ENCODE results near the gene SYNE1.

The SYNE1 gene

DNA sequence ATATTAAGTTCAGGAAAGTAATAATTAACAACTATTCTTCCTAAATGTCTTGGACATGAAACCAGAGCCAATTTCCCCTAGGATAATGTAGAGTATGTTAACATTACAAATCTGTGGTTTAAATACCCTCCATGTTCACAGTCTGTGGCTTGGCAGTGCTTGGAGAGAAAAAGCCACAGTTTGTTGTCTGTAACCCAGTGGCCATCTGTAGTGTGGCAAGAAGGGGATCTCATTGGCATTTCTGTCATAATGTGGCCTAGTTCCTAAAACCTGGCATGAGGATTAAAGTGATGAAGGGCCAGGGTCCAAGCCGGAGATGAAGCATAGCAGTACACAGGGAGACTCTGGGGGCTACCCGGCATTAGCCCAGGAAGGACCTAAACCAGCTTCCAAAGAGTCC is 31.2 kb downstream of the SYNE1 start:
- H3K4me3 ChIP-seq (ENCODE audit: low read depth, low read length): no peak overlapping the region
- TF ChIP-seq CTCF (IDR thresholded peaks at IDR 0.05; ENCODE audit: insufficient read depth, low read length, missing control alignments): no peak
- DNase-seq (ENCODE audit: low read depth, low spot score): no peak
- ChIA-PET POLR2A (no interaction called here), CTCF (interaction anchor here (1.1 kb wide), 1 partner anchor 53 kb away, joined by 3 read pairs; no protein-coding TSS in a partner anchor)

- no peak overlapping the region for H3K4me3 ChIP-seq (ENCODE audit: low read depth, low read length)
- no peak for DNase-seq (ENCODE audit: low read depth, low spot score)
- ChIA-PET CTCF (interaction anchor here (1.1 to 1.3 kb wide), 2 partner anchors 12 to 53 kb away, joined by 3 to 5 read pairs; no protein-coding TSS in a partner anchor), POLR2A (no interaction called here)
- TF ChIP-seq CTCF (IDR thresholded peaks at IDR 0.05; ENCODE audit: insufficient read depth, low read length, missing control alignments): no peak
Measured at GRCh38 chr6:152605342-152605741, 31.8 kb downstream of the SYNE1 start.

- ChIA-PET CTCF (no interaction called here), POLR2A (no interaction called here)
- H3K4me3 ChIP-seq (ENCODE audit: low read depth, low read length): no peak overlapping the region
- DNase-seq (ENCODE audit: low read depth, low spot score): no peak
- no peak for TF ChIP-seq CTCF (IDR thresholded peaks at IDR 0.05; ENCODE audit: insufficient read depth, low read length, missing control alignments)
Measured at GRCh38 chr6:152603911-152604310, 33.3 kb downstream of the SYNE1 start.

DNA sequence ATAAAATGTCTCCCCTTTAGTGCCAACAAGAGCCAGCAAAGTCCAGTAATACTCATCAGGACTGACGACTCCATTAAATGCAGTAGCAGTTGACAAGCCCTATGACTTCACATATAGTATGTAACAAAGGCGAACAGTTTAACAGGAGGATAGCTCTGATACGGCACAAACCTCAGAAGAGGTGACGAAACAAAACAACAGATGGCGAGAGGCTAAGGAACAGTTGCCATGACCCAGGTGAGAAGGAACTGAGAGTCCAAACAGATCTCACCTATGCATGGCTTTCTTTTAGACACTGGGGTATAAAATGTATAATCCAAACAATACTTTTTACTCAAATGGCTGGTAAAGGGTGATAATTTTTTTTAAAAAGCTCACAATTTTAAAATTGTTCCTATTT is 37.1 kb downstream of the SYNE1 start:
- ChIA-PET CTCF (interaction anchor here (0.7 to 1.5 kb wide), 2 partner anchors 11 to 46 kb away, joined by 3 to 4 read pairs; no protein-coding TSS in a partner anchor), POLR2A (no interaction called here)
- no peak for TF ChIP-seq CTCF (IDR thresholded peaks at IDR 0.05; ENCODE audit: insufficient read depth, low read length, missing control alignments)
- no peak overlapping the region for H3K4me3 ChIP-seq (ENCODE audit: low read depth, low read length)
- no peak for DNase-seq (ENCODE audit: low read depth, low spot score)

DNA sequence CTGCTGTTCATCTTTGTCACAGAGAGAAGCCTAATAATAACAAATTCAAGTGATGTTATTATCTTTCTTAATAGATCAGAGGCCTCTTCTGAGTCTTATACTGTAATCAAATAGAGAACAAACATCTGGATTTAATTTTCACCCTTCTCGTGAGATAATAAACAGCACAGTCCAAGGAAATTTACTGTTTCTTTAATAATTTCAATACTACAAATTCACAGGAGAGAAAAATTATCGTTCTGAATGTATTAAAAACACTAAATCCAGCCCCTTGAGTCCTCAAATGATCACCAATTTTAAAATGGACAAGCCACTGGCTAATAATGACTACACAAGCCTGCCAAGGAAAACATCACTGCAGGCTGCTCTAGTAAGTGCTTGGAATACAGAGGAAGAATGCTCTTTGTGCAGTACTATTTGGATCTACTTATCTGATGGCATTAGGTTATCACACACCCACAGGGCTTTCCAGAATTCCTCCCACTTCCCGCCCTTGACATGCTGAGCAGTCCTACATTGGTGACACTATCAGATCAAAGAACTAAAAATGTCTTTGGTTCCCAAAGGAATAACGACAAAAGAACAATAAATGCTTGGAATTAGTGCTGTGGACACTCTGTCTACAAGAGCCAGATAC is 38.1 kb downstream of the SYNE1 start:
- POLR2A ChIA-PET: no interaction called here
- CTCF ChIA-PET: no interaction called here
- DNase-seq (ENCODE audit: low read depth, low spot score): no peak
- TF ChIP-seq CTCF (IDR thresholded peaks at IDR 0.05; ENCODE audit: insufficient read depth, low read length, missing control alignments): no peak
- H3K4me3 ChIP-seq (ENCODE audit: low read depth, low read length): no peak overlapping the region

DNA sequence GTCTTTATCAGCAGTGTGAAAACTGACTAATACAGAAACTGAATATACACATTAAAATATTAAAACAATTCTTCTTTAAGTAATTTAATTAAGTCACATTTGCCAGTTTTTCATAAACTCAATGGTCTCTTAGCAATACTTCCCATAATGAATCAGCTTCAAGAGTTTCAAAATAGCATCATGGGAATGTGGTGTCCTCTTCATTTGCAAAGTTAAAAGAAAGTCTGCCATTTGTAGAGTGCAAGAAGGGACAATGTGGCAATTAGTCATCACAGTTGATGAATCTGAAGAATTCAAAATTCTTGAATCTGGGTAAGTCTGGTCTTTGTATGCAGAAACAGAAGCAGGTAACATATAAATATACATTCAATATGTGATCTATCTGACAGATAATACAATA is 38.7 kb downstream of the SYNE1 start:
- POLR2A ChIA-PET: no interaction called here
- CTCF ChIA-PET: interaction anchor here (0.8 to 1.4 kb wide), 2 partner anchors 19 to 45 kb away, joined by 4 to 5 read pairs; no protein-coding TSS in a partner anchor
- H3K4me3 ChIP-seq (ENCODE audit: low read depth, low read length): no peak overlapping the region
- no peak for TF ChIP-seq CTCF (IDR thresholded peaks at IDR 0.05; ENCODE audit: insufficient read depth, low read length, missing control alignments)
- DNase-seq (ENCODE audit: low read depth, low spot score): no peak
